A549 (cell line): ENCODE measurements around the gene TLCD5. TPM values are rescaled to one million over a fixed set of nuclear protein-coding genes. Genes with fewer than 3 reads are reported as not detected.

Experiments used
- ATAC-seq, 2 experiments: fragments of 200-7000 bp in 1 of 2; fragments of >200 bp in 1 of 2; cut with Nextera tagmentation in 1 of 2; cut with Tn5 transposase in 1 of 2; 3 replicates each; pipeline versions ENCODE4 v1.8.0 to v1.9.1; 2018 to 2020; ENCODE audit warnings: mild to moderate bottlenecking in 1 of 2, moderate library complexity in 1 of 2
- CTCF ChIA-PET: fragments of 300-600 bp; sonication (Branson Sonifier 250); formaldehyde crosslinking; extraction: SDS; loops from one replicate; lab custom pipeline; 2021; ENCODE audit warnings: antibody characterized with exemption, inconsistent platforms; lab: Yijun Ruan, JAX
- POLR2A ChIA-PET: fragments of 350-600 bp; formaldehyde crosslinking; extraction: SDS; loops from one replicate; lab custom pipeline; 2021; ENCODE audit warnings: antibody characterized with exemption, inconsistent platforms; lab: Yijun Ruan, JAX
- DNase-seq, 2 experiments: peaks; one replicate each; pipeline versions ENCODE4 v3.0.0 to v3.0.0-alpha.2; 2011 to 2016; ENCODE audit warnings: low read depth in 1 of 2, low spot score in 1 of 2
- FAIRE-seq: peaks from 2 replicates; lab custom pipeline; 2011; peaks lifted over from hg19 to GRCh38; lab: Jason Lieb, UNC
- H3K27ac ChIP-seq, 2 experiments: fragments of >200 bp; sonication (Bioruptor Twin); formaldehyde crosslinking; 3 replicates each; pipeline ENCODE4 v1.5.1; 2016 to 2017
- H3K4me1 ChIP-seq: fragments of >200 bp; sonication (Bioruptor Twin); formaldehyde crosslinking; 3 replicates; pipeline ENCODE4 v1.6.1; 2016
- H3K4me2 ChIP-seq: fragments of >200 bp; sonication (Bioruptor Twin); formaldehyde crosslinking; 3 replicates; pipeline ENCODE4 v1.6.1; 2016
- H3K4me3 ChIP-seq: fragments of >200 bp; sonication (Bioruptor Twin); formaldehyde crosslinking; 3 replicates; pipeline ENCODE4 v1.5.1; 2016
- H3K9me3 ChIP-seq: fragments of >200 bp; sonication (Bioruptor Twin); formaldehyde crosslinking; 3 replicates; pipeline ENCODE4 v1.6.1; 2016
- BHLHE40 ChIP-seq: IDR thresholded peaks from 2 replicates; pipeline ENCODE4 v1.6.1; 2012; ENCODE audit warnings: low read depth, low read length, inconsistent platforms
- CBX2 ChIP-seq: fragments of 200-600 bp; sonication (generic); IDR thresholded peaks from 2 replicates; pipeline ENCODE4 v1.6.1; 2016; ENCODE audit warnings: low read depth, mild to moderate bottlenecking, borderline replicate concordance
- CBX8 ChIP-seq: fragments of 200-600 bp; sonication (generic); IDR thresholded peaks from 2 replicates; pipeline ENCODE4 v1.6.1; 2016
- EHF ChIP-seq: fragments of 250-450 bp; sonication (Bioruptor Pico); IDR thresholded peaks from 2 replicates; pipeline ENCODE4 v1.5.0; 2020; ENCODE audit warnings: mild to moderate bottlenecking
- GATA3 ChIP-seq: IDR thresholded peaks from 2 replicates; pipeline ENCODE4 v1.6.1; 2012; ENCODE audit warnings: borderline replicate concordance
- HOXA7 ChIP-seq: fragments of 250-450 bp; sonication (Bioruptor Pico); IDR thresholded peaks from 2 replicates; pipeline ENCODE4 v1.5.0; 2020; ENCODE audit warnings: mild to moderate bottlenecking, moderate library complexity
- HOXB5 ChIP-seq: fragments of 250-450 bp; sonication (Bioruptor Pico); IDR thresholded peaks from 2 replicates; pipeline ENCODE4 v1.5.0; 2020; ENCODE audit warnings: mild to moderate bottlenecking, moderate library complexity
- KDM1A ChIP-seq: fragments of 200-600 bp; sonication (generic); IDR thresholded peaks from 2 replicates; pipeline ENCODE4 v1.6.1; 2016; ENCODE audit warnings: low read depth, mild to moderate bottlenecking
- MAZ ChIP-seq: fragments of 150-350 bp; IDR thresholded peaks from 2 replicates; pipeline ENCODE4 v1.6.1; 2014; ENCODE audit warnings: antibody characterized with exemption, low read depth, low read length, borderline replicate concordance
- NFE2L2 ChIP-seq: fragments of 150-350 bp; conservative IDR thresholded peaks from 2 replicates; pipeline ENCODE4 v1.6.1; 2014; ENCODE audit warnings: low read length
- NPAS2 ChIP-seq: fragments of 250-450 bp; sonication (Bioruptor Pico); IDR thresholded peaks from 2 replicates; pipeline ENCODE4 v1.8.0; 2022; ENCODE audit warnings: mild to moderate bottlenecking, moderate library complexity, borderline replicate concordance
- POLR2A ChIP-seq: IDR thresholded peaks from 2 replicates; pipeline ENCODE4 v1.6.1; 2012; ENCODE audit warnings: mild to moderate bottlenecking, low read length
- POLR2AphosphoS2 ChIP-seq: conservative IDR thresholded peaks from 2 replicates; pipeline ENCODE4 v1.6.1; 2012; ENCODE audit warnings: low read length, improper control_type of control experiment, inconsistent platforms
- RAD21 ChIP-seq, 2 experiments: fragments of >200 bp in 1 of 2; sonication (Bioruptor Twin) in 1 of 2; formaldehyde crosslinking in 1 of 2; IDR thresholded peaks in 1 of 2; conservative IDR thresholded peaks in 1 of 2; 2 replicates in 1 of 2; 3 replicates in 1 of 2; pipeline ENCODE4 v1.6.1; 2012 to 2018; ENCODE audit warnings: inconsistent platforms in 1 of 2
- RCOR1 ChIP-seq: fragments of 150-350 bp; IDR thresholded peaks from 2 replicates; pipeline ENCODE4 v1.6.1; 2014; ENCODE audit warnings: antibody characterized with exemption, low read length, low read depth
- RNF2 ChIP-seq: fragments of 200-600 bp; sonication (generic); IDR thresholded peaks from 2 replicates; pipeline ENCODE4 v1.6.1; 2016; ENCODE audit warnings: low read depth, mild to moderate bottlenecking, antibody characterized with exemption, moderate library complexity, borderline replicate concordance
- SMC3 ChIP-seq: fragments of >200 bp; sonication (Bioruptor Twin); formaldehyde crosslinking; IDR thresholded peaks from 3 replicates; pipeline ENCODE4 v1.6.1; 2018; ENCODE audit warnings: inconsistent platforms
- ZC3H11A ChIP-seq: fragments of 450-650 bp; IDR thresholded peaks from 2 replicates; pipeline ENCODE4 v1.6.1; 2014; ENCODE audit warnings: antibody characterized with exemption, mild to moderate bottlenecking
- ZSCAN20 ChIP-seq: fragments of 250-450 bp; sonication (Bioruptor Pico); IDR thresholded peaks from 2 replicates; pipeline ENCODE4 v1.8.0; 2022; ENCODE audit warnings: mild to moderate bottlenecking, moderate library complexity
- WGBS: methylation state at CpG from one replicate; pipeline ENCODE4 v1.1.6; 2017; ENCODE audit errors: missing lambda C conversion rate; 5-methylcytosine and 5-hydroxymethylcytosine counted together
- polyA plus RNA-seq, 4 experiments: library from polyadenylated mRNA; depleted of rRNA in 3 of 4; stranded (reverse); fragments of >200 nt; fragmentation: RNase III in 1 of 4; extraction: RNeasy Plus Mini Kit Qiagen cat#74134 plus additional on column Dnase treatment in 1 of 4; gene quantifications; 2 replicates in 3 of 4; 3 replicates in 1 of 4; pipeline ENCODE4 v1.2.3, GENCODE V29; 2011 to 2017
- TF ChIP-seq, protein P1 (sequence below): fragments of 150-350 bp; IDR thresholded peaks from 2 replicates; pipeline ENCODE4 v1.6.1; 2014; ENCODE audit warnings: low read depth, mild to moderate bottlenecking, low read length
- TF ChIP-seq, protein P2 (sequence below): IDR thresholded peaks from 2 replicates; pipeline ENCODE4 v1.6.1; 2012; ENCODE audit warnings: low read depth, borderline replicate concordance

Gene TLCD5
- polyA plus RNA-seq, 2 of the 4 experiments (the other 2 are of a cell fraction): 5.8 to 12.9 TPM

DNA sequence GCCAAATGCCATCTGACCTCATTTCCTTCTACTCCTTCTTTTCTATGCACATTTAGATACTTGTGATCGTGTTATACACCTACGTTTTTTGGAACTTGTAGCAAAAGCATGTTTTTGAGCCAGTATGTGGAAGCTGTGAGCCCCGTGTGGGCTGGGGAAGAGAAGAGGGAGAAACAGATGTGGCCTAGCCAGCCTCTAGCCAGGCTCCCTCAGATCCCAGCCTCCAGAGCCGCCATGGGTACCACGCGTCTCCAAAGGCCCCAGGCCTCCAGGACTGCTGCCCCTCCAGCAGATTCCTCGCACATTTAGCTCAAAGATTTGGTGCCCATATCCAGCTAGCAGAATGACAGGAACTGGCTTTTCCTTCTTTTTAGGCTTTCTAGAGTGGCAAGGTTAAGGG, 17.0 kb upstream of the TLCD5 start:
- CTCF ChIA-PET: interaction anchor here (0.8 to 15.7 kb wide), 2 partner anchors 8 to 77 kb away, joined by 3 to 407 read pairs; partner anchors contain the start of gene POU2F3
- WGBS: 77% methylated on average over 7 of the region's 7 CpGs
- DNase-seq: no peak
- H3K4me1 ChIP-seq: peaks cover 16% of the 10 kb centered on the region
- FAIRE-seq: no peak
- TF ChIP-seq, protein P1, sequence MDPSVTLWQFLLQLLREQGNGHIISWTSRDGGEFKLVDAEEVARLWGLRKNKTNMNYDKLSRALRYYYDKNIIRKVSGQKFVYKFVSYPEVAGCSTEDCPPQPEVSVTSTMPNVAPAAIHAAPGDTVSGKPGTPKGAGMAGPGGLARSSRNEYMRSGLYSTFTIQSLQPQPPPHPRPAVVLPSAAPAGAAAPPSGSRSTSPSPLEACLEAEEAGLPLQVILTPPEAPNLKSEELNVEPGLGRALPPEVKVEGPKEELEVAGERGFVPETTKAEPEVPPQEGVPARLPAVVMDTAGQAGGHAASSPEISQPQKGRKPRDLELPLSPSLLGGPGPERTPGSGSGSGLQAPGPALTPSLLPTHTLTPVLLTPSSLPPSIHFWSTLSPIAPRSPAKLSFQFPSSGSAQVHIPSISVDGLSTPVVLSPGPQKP: no peak
- no peak for ATAC-seq
- H3K9me3 ChIP-seq: no peaks in the 10 kb centered on the region
- POLR2A ChIA-PET: no interaction called here
- no peak overlapping the region for H3K27ac ChIP-seq
- no peak overlapping the region for H3K4me3 ChIP-seq
- no peak overlapping the region for H3K4me2 ChIP-seq

DNA sequence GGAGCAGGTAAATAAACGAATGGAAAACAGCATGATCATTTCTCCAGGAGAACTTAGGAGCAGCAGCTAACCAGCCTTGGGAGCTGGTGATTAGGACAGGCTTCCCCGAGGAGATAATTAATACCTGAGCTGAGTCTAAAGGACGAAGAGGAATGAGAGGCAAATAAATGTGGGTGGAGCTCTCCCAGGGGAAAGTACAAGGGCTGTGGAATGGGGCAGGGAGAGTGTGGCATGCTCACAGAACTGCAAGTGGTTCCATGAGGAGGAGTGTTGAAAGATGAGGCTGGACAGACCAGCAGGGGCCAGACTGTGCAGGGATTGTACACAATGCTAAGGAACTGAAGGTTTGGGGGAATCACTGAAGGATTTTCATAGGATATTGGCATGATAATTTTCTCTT, 14.2 kb upstream of the TLCD5 start:
- POLR2A ChIA-PET: no interaction called here
- TF ChIP-seq POLR2A (no peak), ZC3H11A (no peak)
- no peak for ATAC-seq
- 9% methylated on average over 3 of the region's 3 CpGs for WGBS
- no peaks in the 10 kb centered on the region for H3K9me3 ChIP-seq
- CTCF ChIA-PET: interaction anchor here (2.2 to 15.7 kb wide), 2 partner anchors 11 to 80 kb away, joined by 12 to 407 read pairs; partner anchors contain the start of gene POU2F3
- peaks cover 7% of the 10 kb centered on the region; the same call in 1 of the 3 replicates for H3K4me1 ChIP-seq
- FAIRE-seq: no peak
- no peak overlapping the region for H3K4me2 ChIP-seq
- no peak overlapping the region for H3K27ac ChIP-seq
- no peak for DNase-seq
- no peak overlapping the region for H3K4me3 ChIP-seq

DNA sequence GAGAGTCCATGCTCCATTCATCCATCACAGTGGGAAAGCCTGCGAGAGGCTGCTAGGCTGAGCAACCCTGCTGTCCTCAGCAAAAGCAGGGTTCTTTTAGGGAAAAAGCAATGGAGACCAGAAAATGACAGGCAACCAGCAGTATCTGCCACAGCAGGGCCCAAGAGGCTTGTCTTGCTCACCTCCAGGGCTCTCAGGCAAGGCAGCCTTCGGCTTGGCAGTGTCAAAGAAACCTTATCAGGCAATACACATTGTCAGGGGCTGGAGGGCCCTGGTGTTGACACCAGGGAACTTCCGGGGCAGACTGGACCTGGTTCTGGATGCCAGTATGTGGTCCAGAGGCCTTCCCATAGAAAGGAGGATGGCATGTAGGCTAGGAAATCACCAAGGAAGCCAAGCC, 10.2 kb upstream of the TLCD5 start:
- no peak overlapping the region for H3K4me3 ChIP-seq
- H3K4me1 ChIP-seq: no peaks in the 10 kb centered on the region
- no peak overlapping the region for H3K27ac ChIP-seq
- FAIRE-seq: no peak
- no peak for DNase-seq
- H3K9me3 ChIP-seq: no peaks in the 10 kb centered on the region
- 85% methylated on average over 2 of the region's 3 CpGs for WGBS
- CTCF ChIA-PET: interaction anchor here (4.0 kb wide), 1 partner anchor 12 kb away, joined by 25 read pairs; no protein-coding TSS in a partner anchor
- POLR2A ChIA-PET: no interaction called here
- TF ChIP-seq RNF2: no peak
- ATAC-seq: no peak
- no peak overlapping the region for H3K4me2 ChIP-seq

DNA sequence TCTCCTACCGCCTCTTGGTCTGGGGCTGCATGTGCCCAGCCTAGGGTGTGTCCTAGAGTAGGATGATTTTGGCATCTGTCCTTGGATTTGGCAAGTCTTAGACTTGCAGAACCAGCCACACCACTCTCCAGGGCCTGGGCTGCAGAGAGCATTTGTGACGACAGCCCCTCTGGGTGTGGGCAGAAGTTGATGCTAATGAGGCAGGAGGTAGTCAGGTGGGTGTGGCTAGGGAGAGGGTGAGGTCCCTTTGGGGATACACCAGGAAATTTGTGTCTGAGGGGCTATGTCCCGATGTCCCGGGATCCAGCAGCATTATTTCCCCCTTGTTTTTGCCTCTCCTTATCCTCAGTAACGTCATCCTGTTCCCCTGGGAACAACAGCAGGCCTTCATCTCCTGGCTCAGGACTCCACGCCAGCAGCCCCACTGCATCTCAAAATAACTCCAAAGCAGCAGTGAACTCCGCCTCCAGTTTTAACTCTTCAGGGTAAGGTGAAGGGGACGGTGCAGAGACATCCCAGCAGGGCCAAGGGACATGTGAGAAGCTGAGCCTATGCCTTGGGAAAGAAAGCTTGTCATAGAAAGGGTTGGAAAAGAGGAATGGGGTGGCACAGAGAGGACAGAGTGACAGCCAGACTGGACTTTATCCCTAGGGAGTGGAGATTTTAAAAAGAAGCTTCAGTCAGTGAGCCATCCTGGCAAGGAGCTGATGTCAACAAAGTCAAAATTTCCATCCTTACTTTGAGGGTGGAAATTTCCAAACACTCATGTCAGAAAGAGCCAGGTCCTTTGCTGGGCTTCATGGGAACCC, 8.0 kb upstream of the TLCD5 start:
- H3K4me1 ChIP-seq: no peaks in the 10 kb centered on the region
- POLR2A ChIA-PET: no interaction called here
- no peak for TF ChIP-seq POLR2A
- TF ChIP-seq EHF: no peak
- TF ChIP-seq POLR2AphosphoS2: no peak
- no peak for TF ChIP-seq CBX8
- TF ChIP-seq KDM1A: no peak
- TF ChIP-seq HOXA7: no peak
- no peak for TF ChIP-seq BHLHE40
- 57% methylated on average over 8 of the region's 8 CpGs for WGBS
- no peak for DNase-seq
- CTCF ChIA-PET: interaction anchor here (0.6 to 1.1 kb wide), 7 partner anchors 10 to 1068 kb away, joined by 3 to 5 read pairs (median 3); no protein-coding TSS in a partner anchor
- no peak overlapping the region for H3K4me2 ChIP-seq
- H3K9me3 ChIP-seq: no peaks in the 10 kb centered on the region
- H3K27ac ChIP-seq: no peak overlapping the region
- FAIRE-seq: no peak
- no peak for ATAC-seq
- no peak overlapping the region for H3K4me3 ChIP-seq

DNA sequence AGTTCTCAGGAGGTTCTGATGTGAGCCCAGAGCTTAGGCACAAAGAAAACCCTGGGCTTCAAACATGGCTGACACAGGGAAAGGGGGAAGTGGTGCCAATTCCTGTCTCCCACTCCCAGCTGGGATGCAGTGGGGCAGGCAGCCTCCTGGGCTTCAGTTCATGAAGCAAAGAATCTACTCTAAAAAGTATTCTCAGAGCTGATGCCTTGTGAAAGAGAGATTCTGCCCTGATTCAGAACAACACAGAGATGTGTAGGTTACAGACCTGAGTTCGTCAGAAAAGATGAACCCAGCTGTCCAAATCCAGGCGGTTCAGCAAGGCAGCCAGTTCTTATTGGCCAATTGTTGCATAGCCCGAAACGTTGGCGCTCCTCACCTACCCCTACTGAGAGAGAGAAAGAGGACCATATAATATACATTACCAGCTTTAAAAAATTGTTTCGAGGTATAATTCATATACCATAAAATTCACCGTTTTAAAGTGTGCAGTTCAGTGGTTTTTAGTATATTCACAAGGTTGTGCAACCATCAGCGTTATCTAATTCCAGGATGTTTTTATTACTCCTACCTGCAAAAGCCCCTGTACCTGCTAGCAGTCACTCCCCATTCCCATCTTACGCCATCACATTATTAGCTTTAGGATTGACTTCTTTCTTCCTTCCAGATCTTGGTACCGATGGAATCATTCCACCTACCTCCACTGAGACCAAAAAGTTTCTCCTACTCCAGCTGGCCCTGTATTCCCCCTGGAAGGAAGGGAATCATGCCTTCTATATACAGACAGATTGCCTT, 7.2 kb upstream of the TLCD5 start:
- no peaks in the 10 kb centered on the region for H3K9me3 ChIP-seq
- no peak overlapping the region for H3K4me2 ChIP-seq
- H3K4me3 ChIP-seq: no peak overlapping the region
- no peak overlapping the region for H3K27ac ChIP-seq
- FAIRE-seq: no peak
- ChIA-PET POLR2A (no interaction called here), CTCF (interaction anchor here (0.6 to 1.3 kb wide), 7 partner anchors 11 to 632 kb away, joined by 3 to 5 read pairs (median 3); no protein-coding TSS in a partner anchor)
- WGBS: 66% methylated on average over 10 of the region's 10 CpGs
- DNase-seq: no peak
- ATAC-seq: no peak
- no peaks in the 10 kb centered on the region for H3K4me1 ChIP-seq
- no peak for TF ChIP-seq SMC3
- no peak for TF ChIP-seq NFE2L2
- no peak for TF ChIP-seq HOXB5 (CRISPR knock-in tag)
- TF ChIP-seq ZSCAN20 (CRISPR knock-in tag): no peak
- TF ChIP-seq, protein P2, sequence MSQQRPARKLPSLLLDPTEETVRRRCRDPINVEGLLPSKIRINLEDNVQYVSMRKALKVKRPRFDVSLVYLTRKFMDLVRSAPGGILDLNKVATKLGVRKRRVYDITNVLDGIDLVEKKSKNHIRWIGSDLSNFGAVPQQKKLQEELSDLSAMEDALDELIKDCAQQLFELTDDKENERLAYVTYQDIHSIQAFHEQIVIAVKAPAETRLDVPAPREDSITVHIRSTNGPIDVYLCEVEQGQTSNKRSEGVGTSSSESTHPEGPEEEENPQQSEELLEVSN: no peak
- TF ChIP-seq MAZ: no peak
- no peak for TF ChIP-seq CBX2
- no peak for TF ChIP-seq EHF
- TF ChIP-seq RCOR1: no peak
- TF ChIP-seq GATA3: no peak
- TF ChIP-seq, protein P1: no peak
- no peak for TF ChIP-seq NPAS2 (CRISPR knock-in tag)
- no peak for TF ChIP-seq RAD21 (conservative IDR thresholded peaks at IDR 0.05 in 1 of 2, IDR thresholded peaks at IDR 0.05 in 1 of 2)
